HG03575 (cell line): Measurements from ENCODE around the gene MRPL53.

Source experiments
- ATAC-seq: cut with Tn5 transposase; IDR thresholded peaks from one replicate; pipeline ENCODE4 v1.9.1; 2021; ENCODE audit not compliant: unreplicated experiment, insufficient number of reproducible peaks, low FRiP score; ENCODE audit errors: extremely low read depth

MRPL53 gene

DNA sequence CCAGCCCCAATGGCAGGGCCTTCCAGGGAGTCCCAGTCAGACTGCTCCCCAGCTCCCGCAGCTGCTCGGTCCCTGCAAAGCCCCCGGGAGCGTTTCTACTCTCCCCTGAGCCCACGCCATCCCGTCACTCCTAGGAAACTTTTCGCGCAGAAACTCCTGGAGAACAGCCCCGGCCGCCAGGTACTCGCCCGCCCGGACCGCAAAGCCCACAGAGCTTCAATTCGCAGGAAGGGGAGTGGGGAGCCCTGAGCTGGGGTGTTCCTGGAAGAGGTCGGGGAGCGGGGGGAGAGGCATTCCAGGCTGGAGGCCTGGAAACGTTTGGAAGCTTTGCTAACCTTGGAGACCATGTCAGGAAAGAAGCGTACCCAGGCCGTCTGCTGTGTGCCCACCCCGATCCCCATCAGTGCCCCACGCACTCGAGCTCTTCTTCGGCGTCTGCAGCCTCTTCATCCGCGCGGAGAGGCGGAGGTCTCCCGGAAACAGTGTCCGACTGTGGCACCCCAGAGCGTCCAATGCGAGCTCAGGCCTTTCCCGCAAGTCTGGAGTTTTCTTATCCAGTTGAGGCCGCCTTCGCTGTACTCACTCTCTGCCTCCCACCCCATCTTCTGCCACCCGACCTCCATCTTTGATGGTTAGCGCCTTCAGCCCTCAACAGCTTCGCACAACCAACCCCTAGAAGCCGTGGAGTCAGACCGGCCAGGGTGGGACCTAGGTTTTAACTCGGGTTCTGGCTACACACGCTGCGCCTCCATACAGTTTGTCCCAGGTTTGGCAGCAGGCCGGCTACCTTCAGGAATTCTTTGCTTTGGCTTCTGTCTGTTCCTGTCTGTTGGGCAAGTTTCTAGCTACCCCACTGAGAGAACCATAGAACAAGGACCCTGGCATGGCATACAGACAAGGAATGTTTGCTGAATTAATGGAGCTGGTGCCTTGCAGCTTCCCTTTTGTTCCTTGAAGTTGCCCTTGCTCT, 31.3 kb upstream of the MRPL53 start:
- no peak for ATAC-seq

DNA sequence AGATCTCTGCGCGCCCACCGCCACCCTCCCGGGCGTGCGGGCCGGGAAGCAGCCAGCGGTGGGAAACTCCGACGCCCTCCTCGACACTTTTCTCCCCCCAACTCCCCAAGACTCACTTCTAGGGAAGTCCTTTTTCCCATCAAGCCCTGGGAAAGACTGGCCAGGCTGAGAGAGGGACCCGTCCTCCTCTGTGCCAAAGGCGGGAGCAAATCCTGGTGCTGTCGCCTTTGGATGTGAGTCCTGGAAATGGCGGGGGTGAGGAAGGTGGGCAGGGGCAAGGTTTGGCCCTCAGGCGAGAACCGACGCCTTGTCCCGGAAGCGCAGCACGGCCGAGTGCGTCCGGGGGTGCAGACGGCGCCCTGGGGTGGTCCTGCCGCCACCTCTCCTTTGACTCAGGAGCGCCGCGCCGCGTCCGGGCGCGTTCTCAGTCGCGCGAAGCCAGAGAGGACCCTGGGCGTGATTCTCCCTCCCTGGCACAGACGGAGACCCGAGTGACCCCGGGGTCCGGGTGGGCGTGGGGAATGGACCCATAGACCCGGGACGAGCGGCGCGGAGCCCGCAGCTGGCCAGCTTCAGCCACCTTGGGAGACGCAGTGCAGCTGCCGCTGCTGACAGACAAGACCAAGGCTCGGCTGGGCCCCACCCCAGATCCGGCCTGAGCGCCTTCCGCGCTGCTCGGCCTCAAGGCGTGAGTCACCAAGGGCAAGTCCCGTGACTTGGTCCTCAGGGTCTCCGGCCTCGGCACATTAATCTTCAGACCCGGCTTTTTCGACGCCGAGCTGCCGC, 30.4 kb upstream of the MRPL53 start:
- no peak for ATAC-seq

DNA sequence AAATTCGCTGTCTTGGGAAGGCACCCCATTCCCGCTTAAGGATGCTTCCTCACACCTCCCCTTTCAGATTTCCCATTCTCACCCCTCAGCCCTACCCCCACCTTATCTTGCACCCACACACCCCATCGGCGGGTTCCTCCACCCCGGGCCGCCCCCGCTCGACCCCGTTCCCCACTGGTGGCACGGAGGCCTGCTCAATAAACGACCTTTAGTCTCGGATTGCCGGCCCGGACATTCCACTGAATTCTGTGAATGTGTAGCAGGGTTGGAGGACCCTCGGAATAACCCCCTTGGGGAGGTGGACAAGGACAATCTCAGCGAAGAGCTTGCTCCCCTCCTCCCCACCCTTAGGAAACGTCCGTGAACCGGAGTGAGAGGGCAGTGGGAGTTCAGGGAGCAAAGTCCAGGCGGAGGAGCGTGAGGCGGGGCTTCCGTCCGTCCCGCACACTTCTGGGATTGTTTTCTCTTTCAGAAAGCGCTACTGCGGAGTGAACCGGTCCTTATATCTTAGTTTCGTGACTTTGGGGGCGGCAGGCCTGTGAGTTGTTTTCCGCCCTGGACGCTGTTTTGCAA, 29.8 kb upstream of the MRPL53 start:
- no peak for ATAC-seq

DNA sequence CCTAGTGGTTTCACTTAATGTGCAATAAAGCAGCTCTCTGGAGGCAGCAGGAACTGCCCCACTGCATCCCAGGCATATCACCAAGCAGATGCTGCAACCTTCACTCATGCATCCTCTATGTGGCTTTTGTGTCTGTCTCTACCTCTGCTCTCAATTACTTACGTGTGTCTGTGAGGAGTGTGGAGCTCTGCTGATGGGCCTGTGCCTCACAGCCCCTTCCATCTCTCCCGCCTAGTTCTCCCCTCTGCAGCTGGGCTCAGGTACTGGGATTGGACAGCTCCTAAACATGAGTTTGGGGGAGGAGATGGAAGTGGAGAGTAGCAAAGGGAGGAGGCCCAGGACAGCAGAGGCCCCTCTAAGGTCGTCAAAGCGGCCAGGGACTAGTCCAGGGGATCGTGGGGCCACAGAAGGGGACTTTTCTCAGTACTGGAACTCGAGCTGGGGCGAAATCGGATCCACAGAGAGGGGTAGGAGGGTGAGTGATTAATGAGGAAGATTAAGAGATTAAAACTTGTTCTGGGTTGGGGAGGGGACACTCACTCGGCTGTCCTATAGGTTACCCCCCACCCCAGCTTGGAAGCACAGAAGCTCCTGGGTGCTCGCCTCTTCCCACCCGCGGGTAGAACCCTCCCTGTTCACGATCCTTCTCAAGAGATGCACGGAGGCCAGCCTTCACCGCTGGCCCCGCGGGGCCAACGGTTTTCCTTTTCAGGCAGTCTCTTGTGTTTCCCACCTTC, 29.0 kb upstream of the MRPL53 start:
- no peak for ATAC-seq

DNA sequence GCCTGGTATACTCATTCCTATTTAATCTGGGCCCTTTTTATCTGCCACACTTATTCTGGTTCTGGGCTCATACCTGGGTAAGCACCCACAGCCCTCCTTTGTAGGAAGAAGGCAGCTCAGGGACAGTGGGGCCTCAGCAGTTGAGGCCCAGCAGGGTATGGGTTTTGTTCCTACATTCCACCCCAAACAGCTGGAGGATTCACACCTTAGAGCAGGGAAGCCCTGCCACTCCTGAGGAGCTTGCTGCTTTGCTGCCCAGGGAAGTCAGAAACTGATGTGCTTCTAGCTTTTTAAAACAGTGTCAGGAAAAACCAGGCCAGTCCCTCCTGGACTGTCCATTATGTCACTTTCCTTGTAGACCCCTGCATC, 28.1 kb upstream of the MRPL53 start:
- no peak for ATAC-seq

DNA sequence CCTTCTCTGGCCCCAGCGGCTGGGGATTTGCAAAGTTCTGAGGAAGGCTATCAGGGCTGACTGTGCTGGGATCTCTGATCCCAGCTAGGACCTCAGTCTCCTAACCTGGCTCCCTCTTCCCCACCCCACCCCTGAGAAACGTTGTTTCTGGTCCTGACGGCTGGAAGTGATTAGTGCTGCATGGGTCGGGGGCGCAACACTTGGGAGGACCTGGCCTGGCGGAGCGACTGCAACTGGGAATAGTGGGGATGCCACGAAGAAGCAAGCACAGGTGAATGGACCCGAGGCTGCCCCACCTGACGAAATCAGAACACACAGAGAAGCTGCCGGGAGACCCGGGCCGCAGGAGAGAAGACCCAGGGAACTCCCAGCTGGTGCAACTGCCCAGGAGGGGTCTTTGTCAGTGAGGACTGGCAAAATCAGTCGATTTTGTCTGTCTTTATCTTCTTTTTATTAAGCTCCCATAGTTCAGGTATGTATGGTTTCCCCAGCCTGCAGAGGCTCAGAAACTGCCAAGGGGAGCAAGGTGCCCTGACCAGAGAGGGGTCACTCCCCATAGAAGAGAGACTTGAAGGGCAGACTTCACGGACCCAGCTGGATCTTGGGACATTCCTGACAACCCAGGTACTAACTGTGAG, 27.6 kb upstream of the MRPL53 start:
- ATAC-seq: no peak

DNA sequence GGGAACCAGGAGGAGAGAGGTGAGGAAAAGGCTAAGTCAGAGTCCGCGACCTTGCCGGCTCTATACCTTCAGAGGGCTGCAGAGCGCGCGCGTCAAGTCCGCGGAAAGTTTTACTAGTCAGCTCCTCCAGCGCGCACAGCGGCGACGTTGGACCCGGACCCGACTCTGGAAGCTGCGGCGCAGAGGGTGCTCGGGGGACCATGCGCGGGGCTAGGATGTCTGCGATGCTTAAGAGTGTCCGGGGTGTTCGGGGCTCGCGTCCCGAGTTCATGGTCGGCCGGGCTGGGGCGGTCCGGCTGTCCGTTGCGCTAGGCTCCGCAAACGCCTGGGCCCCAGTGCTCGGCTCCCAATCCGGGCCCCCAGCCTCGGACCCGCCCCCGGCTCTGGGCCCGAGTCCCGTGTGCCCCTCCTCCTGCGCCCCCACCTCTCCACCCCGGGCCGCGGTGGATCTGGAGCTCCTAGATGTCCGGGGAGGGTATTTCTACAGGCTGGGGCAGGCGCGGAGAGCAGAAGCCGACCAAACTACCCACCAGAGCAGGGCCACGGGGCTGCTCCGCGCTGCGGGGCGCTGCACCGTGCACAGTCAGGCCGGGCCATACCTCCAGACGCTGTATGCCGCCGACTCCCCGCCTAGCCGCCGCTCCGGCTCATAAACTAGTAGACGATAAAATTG, 26.9 kb upstream of the MRPL53 start, which contains the start of gene LBX2:
Gene LBX2 (minus strand): TSS at position 337 of the 673 bp plus-strand sequence. CDS start 66 bp downstream, at position 271.
- ATAC-seq: no peak

DNA sequence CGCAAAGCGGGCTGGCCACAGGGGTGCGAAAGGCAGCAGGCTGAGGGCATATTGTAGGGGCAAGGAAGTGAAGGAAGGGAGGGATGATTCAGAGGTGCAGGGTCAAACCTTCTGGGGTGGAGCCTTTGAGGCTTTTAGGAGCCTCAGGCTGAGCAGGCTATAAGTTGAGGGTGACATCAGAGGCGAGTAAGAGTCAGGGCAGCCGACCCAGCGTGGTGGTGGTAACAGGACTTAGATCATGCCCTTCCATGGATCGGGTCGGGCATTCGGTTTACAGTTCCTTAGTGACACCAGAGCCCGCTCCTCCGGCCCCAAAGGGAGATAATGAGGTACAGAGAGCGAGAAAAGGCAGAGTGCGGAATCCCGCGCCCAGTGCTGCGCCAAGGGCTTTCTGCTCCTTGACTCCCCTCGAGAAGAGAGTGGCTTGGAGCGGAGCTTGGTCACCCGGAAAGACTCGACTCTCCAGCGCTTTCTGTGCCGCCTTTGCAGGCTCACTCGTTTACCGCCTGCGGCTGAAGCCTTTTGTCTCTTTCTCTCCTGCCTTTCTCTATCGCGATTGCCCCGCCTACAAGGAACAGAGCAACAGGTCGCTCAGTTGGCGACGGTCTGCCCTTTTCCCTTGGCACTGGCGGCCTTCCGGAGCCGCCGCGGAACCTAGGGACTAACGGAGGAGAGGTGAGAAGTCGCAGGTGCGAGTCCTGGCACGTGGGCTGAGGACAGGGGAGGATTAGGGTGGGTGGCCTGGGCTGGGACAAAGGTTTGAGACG, 26.2 kb upstream of the MRPL53 start:
- ATAC-seq: no peak

DNA sequence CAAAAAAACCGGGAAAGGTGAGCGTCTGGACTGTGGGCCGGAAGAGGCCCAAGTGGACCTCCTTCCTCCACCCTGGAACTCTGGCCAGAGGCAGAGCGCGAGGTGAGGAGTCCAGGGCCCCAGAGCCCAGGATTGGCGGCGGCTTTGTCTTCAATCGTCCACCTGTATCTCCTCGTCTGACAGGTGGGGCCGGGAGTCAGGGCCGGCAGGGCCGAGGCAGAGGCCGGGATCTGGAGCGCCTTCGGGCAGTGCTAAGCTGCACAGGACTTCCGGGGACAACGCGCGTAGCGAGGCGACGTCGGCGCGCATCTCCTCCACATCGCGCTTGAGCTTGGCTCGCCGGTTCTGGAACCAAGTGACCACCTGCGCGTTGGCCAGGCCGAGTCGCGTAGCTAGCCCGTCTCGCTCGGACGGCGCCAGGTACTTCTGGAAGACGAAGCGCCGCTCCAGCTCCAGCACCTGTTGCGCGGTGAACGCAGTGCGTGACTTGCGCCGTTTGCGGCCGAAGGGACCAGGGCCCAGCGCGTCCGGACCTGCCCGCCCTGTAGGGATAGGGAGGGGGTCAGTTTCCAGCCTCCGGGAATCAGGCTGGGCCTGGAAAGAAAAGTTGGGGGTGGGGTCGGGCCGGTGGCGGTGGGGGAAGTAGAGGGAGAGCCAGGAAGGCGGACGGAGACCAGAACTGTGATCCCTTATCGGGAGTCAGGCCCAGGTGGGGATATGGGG, 25.5 kb upstream of the MRPL53 start:
- no peak for ATAC-seq

DNA sequence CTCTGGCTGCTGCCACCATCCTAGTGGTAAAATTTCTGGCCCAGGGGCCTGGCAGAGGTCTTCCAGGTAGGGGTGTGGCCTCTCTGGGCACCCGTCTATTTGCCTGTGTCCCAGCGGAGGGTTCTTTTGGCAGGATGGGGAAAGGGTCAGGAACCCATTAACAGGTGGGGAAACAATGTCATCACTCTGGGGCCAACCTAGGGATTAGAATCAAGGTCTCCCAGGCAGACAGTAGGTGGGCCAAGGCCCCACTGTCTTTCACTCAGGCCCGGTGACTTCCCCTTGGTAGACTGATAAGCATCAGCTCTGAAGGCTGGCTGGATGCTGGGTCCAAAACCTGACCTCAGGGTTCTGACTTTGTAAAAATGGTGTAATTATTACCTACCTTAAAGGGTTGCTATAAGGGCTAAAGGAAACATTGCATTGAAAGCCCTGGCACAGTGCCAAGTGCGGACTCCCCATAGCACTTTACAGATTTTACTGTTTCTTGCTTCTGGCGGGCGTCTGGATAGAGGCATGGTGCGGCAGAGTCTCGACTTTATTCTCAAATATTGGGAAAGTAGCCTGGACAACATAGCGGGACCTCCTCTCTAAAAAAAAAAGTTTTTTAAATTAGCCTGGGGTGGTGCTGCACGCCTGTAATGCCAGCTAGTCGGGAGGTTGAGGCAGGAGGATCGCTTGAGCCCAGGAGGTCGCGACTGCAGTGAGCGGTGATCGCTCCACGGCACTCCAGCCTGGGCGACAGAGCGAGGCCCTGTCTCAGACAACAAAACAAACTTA, 24.7 kb upstream of the MRPL53 start:
- ATAC-seq: no peak

DNA sequence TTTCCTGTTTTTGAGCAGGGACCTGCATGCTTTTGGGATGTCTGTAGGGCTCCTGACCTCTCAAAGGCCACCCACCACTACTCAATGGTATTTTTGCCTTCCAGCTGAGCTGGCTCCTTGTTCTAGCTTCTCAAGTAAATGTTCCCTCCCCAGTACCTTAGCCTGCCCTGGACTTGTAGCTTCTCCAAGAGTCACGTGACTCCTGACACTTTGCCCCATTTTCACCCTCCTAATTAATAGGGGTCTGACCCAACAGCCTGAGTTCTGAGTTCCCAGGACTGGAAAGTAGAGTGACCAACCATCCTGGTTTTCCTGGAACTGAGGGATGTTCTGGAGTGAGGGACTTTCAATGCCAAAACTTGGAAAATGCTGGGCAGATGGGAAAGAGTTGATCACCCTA, 23.0 kb upstream of the MRPL53 start:
- no peak for ATAC-seq

DNA sequence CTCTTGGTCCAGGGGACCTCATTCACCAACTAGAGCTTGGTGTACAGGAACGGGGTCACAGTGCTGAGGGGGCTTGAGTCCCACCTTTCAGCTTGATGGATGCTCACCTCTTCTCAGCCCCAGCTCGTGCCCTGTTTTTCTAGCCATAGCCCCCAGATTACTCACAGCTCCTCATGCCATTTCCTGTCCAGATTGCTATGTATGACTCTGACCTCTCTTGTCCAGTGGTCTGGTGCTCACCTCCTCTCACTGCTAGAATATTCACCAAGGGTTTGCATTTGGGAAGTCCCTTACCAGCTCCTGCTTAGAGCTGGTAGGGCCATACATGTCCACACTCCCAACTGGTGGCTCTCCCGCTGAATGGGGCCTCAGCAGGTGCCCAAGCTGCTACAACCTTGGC, 21.1 kb upstream of the MRPL53 start:
- ATAC-seq: no peak

DNA sequence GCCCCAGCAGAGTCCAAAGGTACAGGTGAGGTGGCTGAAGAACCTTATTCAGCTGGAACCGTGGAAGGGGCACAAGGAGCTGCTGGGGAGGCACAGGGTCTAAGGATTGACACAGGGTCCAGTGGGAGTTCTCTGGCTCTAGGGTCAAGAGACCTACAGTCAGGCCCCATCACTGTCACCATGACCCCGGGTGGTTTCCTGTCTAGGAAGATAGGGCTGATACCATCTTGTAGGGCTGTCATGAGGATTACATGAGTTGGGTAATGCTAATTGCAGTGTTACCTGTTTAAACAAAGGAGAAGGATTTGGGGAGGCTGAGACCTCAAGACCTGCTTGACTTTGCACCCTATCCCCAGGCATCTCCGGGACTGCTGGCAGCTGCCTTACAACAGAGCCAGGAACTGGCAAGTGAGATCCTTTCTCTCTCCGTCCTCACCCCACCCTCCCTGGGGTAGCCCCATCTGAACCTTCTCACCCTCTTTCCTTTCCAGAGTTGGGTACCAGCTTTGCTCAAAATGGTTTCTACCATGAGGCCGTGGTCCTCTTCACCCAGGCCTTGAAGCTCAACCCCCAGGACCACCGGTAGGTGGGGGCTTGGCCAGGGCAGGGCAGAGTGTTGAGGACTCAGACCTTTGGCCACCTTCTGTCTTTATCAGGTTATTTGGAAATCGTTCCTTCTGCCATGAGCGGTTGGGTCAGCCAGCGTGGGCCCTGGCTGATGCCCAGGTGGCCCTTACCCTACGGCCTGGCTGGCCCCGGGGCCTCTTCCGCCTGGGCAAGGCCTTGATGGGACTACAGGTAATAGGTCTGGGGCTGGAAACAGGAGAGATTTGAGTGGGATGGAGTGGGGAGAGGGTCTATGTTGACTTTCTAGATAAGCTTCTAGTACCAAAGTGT, 19.4 kb upstream of the MRPL53 start:
- no peak for ATAC-seq

DNA sequence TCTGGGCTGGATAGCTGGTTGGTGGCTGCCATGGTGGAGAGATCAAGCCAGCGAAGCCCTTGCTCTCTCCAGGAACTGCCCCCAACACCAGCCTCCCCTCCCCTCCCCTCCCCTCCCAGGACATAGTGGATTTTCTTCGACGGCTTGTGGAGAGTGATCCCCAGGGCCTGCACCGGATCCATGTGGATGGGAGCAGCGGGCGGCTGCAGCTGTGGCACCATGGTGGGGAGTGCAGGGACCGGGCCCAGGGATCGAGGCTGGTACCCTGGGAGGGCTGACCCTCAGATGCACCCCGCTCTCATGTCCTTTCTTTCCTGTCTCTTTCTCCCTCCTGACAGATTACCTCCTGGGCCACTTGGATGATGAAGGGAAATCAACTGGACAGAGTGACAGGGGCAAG, 17.4 kb upstream of the MRPL53 start:
- no peak for ATAC-seq
